Neural cell (in vitro differentiated cells): ENCODE results near the gene NUBP2.

ENCODE experiments used
- CTCF ChIP-seq: fragments of 450-650 bp; IDR thresholded peaks from 2 replicates; pipeline ENCODE4 v1.5.1; 2014; ENCODE audit warnings: antibody characterized with exemption, mild to moderate bottlenecking, moderate library complexity; ENCODE audit not compliant: poor library complexity, severe bottlenecking
- EP300 ChIP-seq: fragments of 450-650 bp; conservative IDR thresholded peaks from 2 replicates; pipeline ENCODE4 v1.6.1; 2014; ENCODE audit warnings: antibody characterized with exemption, mild to moderate bottlenecking, moderate library complexity; ENCODE audit not compliant: poor library complexity, severe bottlenecking
- EZH2 ChIP-seq: fragments of 200-600, 300-800 bp; shearing (Covaris generic), sonication (generic); IDR thresholded peaks from 2 replicates; pipeline ENCODE4 v1.6.1; 2014; ENCODE audit warnings: antibody characterized with exemption, low read length, borderline replicate concordance, mild to moderate bottlenecking; ENCODE audit not compliant: insufficient read depth, poor library complexity, severe bottlenecking
- MXI1 ChIP-seq: fragments of 450-650 bp; conservative IDR thresholded peaks from 2 replicates; pipeline ENCODE4 v1.6.1; 2014; ENCODE audit warnings: antibody characterized with exemption, mild to moderate bottlenecking; ENCODE audit not compliant: poor library complexity, severe bottlenecking
- POLR2AphosphoS5 ChIP-seq: IDR thresholded peaks from 2 replicates; pipeline ENCODE4 v1.6.1; 2012
- REST ChIP-seq: IDR thresholded peaks from 2 replicates; pipeline ENCODE4 v1.6.1; 2012; ENCODE audit warnings: borderline replicate concordance
- SMC3 ChIP-seq: fragments of 450-650 bp; conservative IDR thresholded peaks from 2 replicates; pipeline ENCODE4 v1.6.1; 2014; ENCODE audit warnings: antibody characterized with exemption, mild to moderate bottlenecking, moderate library complexity; ENCODE audit not compliant: poor library complexity
- TAF1 ChIP-seq: IDR thresholded peaks from 2 replicates; pipeline ENCODE4 v1.6.1; 2012; ENCODE audit warnings: low read depth

GRCh38 chr16:1734816-1735215 lies 47.9 kb upstream of the NUBP2 start:
- TF ChIP-seq CTCF (no peak), MXI1 (no peak), POLR2AphosphoS5 (no peak), EP300 (no peak), TAF1 (no peak), EZH2 (no peak), REST (no peak), SMC3 (no peak)
